Dedifferentiated amniotic fluid mesenchymal stem cell (primary cell): ENCODE results near the gene CLPX.
A peak's percentile ranks its signal among the peaks of the same experiment; 100 is the strongest.
"Not testable (repeated sequence)": the region's sequence is repeated elsewhere in the genome, so short reads cannot be mapped to it uniquely, and the experiment has no call there.

Experiments
- DNase-seq: peaks from one replicate; pipeline ENCODE4 v3.0.0-alpha.2; 2016; ENCODE audit errors: extremely low spot score

CLPX gene

DNA sequence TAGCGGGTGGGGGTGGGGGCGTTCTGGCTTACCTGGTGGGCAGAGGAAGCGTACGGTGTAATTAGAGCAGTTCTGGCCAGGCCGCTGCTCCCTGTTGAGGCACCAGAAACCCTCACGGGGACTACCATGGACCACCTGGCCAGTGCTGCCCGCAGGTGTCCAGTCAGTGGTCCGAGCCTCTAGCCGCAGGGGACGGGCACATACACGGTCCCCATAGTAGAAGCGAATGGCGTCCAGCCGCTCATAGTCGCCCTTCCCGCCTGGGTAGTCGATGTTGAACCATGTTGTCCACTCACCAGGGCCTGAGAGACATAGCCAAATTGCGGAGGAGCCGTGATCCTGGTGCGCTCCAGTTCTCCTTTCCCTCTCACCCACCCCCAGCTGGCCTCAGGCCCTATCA is 21.6 kb upstream of the CLPX start:
- DNase-seq: no peak

DNA sequence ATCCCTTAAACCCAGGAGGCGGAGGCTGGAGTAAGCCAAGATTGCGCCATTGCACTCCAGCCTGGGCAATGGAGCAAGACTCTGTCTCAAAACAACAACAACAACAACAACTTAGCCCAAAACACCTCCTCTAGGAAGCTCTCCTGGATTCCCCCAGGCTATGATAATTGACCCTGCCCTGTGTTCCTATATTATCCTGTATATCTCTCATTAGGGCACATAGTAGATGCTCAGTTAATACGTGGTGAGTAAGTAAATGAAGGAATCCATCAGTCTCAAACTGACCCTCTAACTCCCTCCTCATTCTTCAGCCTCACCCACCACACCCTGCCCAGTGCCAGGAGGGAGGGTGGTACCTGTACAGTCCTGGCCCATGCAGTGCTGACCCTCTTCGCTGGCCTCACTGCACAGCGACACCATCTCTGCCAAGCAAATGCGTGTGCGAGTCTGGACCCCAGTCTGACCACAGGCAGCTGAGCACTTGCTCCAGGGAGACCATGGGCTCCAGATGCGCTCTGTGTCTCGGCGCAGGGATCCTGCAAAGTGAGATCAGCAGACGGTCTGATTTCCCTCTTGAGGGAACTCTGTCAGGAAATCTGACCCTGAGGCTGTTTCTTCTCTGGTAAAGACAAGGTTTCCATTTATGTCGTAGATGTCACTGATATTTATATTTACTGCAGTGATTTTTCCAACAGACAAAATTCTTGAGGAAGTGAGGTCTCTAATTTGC is 20.0 kb upstream of the CLPX start:
- DNase-seq: no peak

DNA sequence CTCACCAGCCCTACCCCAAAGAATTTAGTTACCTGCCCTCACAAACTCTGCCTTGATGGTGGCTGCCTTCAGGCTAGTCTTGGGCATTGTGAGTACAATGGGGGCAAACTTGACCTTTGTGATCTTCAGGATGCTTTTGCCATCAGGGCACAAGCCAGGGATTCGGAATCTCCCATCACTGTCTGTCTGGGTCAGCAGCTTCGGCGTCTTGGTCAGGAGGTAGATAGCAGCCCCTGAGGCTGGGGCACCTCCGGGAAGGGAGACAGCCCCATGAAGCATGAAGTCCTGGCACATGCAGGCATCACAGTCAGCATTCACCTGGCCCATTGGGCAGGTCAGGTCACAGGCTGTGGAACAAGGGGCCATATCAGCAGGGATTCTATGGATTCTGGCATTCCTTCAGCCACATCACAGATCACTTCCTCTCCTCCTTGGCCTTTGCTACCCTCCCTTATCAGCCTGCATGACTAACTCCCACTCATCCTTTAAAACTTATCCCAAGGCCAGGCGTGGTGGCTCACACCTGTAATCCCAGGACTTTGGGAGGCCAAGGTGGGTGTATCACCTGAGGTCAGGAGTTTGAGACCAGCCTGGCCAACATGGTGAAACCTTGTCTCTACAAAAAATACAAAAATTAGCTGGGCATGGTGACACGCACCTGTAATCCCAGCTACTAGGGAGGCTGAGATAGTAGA is 19.2 kb upstream of the CLPX start:
- no peak for DNase-seq

- DNase-seq: no peak
Observed at GRCh38 chr15:65201918-65202317, 16.8 kb upstream of the CLPX start.

DNA sequence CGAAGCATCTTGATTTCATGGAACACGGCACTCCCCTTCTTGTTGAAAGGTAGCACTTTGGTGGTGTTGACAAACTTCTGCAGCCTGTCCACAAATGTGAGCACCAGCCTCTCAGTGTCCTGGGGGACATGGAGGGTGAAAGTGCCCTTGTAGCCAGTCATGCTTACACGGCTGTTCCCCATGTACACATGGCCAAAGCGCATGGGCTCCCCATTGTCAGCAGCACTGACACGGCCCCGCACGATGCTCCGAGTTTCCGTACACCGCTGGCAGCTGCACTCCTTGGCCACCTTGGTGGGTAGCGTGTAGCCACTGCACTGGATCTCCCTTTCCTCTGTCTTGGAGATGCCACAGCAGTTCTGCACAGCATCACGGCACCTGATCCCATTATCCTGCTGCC is 13.4 kb upstream of the CLPX start:
- DNase-seq: no peak

DNA sequence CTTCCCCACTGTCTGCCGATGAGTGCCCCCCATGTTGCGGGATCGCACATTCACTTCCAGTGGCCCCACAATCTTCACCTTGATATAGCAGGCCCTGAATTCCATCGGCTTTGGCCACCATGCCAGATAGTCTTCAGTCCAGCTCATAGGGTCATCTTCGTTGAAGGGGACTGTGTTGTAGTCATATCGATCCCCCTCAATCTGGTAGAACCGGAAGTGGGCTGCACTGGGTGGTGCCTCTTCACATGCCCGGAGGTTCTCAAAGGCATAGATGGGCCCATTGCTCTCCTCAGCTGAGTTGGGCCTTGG is 12.1 kb upstream of the CLPX start:
- DNase-seq: no peak

- no peak for DNase-seq
Observed at GRCh38 chr15:65196637-65197336, 11.6 kb upstream of the CLPX start.

DNA sequence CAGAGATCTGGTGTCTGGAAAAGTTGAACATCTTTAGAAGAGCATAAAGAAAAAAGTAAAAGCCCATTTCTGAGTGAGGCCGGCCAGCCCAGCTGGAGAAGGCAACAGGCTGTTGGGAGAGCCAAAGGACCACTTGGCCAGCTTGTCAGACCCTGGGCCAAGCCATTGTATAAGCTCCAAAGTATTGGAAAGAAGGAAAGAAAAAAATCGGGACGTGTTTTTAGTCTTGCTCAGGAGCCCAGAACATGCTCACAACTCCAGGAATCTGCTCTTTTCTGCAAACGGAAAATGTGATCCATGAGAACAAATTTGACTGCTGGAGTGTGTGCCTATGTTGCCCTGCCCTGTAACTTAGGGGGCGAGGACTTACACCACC is 10.4 kb upstream of the CLPX start:
- no peak for DNase-seq

DNA sequence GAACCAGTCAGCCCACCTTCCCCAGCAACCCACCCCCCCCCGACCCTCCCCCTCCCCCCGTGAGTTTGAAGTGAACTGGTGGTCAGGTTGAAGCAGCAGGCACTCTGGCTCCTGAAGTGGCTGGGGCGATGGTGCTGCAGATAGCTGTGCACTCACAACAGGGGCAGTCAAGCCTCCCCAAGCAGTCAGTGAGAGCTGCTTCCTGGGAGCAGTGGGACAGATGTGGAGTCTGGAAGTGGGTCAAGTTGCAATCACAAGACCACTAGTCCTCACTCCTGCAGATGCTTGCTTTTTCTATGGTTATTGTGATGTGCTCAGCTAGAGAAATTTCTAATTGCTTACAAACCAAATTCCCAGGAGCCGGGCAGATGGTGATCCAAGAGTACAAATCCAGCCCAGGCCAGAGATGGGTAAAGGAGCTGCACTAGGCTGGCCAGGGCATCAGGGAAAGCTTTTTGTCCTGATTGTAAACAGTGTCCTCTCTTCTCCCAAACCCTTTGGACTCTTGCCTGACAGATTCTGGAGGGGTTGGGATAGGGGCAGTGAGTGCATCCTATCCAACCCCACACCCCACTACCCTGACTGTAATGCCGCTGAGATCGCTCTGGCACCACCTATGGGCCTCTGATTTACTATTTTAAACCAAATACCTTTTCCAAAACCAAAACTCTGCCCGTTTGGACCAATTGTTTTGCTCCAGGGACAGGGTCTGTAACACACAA is 9.8 kb upstream of the CLPX start:
- DNase-seq: no peak

DNA sequence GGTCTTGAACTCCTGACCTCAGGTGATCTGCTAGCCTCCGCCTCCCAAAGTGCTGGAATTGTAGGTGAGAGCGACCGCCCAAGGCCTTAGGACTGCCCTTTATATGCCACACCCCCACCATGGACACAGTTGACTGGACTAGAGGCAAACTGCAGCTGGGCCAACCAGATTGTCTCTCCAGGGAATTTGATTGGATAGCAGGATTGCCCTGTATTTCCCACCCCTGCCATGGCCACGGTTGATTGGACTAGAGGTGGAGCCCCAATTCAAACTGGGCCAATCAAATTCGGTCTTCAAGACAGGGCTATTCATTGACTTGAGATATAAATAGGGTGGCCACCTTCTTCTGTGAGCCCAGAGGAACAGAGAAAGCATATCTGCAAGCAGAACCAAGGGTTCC is 6.9 kb upstream of the CLPX start:
- no peak for DNase-seq

GRCh38 chr15:65189102-65189740 is 4.1 kb upstream of the CLPX start:
- no peak for DNase-seq

DNA sequence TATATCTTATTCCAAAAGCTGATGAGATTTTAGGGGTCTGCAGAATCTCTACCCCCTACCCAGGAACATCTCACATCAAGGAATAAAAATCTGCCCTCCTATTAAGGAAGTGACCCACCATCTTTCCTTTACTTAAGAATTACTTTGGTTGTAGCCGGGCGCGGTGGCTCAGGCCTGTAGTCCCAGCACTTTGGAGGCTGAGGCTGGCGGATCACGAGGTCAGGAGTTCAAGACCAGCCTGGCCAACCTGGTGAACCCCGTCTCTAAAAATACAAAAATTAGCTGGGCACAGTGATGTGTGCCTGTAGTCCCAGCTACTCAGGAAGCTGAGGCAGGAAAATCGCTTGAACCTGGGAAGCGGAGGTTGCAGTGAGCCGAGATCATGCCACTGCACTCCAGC is 3.3 kb upstream of the CLPX start:
- not testable (repeated sequence) for DNase-seq

DNA sequence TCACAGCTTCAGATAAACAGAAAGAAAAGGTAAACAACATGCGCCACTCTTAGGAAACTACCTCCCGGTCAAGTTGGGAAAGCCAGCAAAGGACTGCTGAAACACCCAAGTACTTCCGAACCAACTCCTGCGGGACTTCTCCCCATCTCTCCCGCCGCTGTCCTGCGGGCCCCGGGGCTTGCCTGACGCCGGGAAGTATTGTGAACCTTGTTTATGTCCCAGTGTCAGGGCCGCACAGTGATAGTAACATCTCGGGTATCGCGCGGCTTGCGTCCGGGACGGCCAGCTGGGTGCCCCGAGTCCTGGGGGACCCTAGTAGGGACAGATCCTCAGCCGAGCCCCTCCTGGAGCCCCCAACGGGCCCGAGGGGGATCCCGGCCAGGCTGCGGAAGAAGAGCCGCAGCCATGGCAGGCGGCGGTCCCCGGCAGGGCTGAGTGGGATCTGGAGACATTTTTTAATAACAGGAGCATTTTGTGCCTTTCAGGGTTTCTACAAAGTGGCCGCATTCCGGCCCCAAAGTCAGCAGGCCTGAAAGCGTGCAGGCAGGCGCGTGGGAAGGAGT is 756 bp downstream of the CLPX start:
- peak; percentile 53 for DNase-seq

- DNase-seq: no peak
Observed at GRCh38 chr15:65183865-65184159, 1.3 kb downstream of the CLPX start.

GRCh38 chr15:65182538-65182937 is 2.6 kb downstream of the CLPX start:
- DNase-seq: no peak

GRCh38 chr15:65181582-65182353 is 3.4 kb downstream of the CLPX start:
- not testable (repeated sequence) for DNase-seq

DNA sequence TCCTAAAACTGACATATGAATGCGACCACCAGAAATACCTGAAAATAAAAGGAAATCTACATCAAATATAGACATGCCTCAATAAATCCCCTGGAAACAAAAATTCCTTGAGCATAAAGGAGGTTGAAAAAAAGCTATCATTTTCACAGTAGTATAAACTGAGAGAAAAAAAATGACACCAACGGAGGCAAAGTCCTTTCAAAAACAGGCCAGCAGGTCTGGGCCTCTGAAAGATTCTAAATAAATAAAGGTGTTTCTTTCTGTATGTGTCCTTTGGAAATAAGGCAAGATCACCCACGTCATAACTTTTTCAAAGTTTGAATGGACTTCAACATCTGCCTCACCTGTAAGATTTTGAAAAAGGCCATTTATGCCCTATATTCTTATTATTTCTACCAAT is 5.0 kb downstream of the CLPX start:
- no peak for DNase-seq

DNA sequence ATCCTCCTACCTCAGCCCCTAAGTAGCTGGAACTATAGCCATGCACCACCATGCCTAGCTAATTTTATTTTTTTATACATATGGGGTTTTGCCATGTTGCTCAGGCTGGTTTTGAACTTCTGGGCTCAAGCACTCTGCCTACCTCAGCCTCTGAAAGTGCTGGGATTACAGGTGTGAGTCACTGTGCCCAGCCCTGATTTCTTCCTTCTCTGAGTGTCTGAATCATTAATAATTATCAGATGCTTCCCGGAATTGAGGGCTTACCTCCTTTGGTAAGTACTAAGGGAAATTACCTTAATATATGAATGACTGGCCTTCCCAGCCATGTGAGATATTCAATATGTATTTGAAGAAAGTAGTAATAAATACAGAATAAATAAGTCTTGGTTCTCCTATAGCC is 7.2 kb downstream of the CLPX start:
- no peak for DNase-seq

DNA sequence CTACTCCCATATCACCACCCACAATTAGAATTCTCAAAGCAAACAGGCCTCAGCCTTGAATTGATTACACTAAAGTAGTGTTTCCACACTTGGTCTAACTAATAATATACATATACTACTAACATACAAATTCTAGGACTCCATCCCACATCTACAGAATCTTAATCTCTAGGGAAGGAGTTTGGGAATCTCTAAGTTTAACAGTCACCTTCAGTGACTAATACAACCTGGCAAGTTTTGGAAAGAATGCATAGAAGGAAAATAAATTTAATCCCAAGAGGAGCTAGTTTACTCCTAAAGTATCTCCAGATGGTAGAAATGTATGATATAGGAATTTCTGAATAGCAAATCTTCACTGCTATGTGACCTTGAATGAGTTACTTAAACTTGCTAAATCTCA is 9.1 kb downstream of the CLPX start:
- DNase-seq: no peak

- DNase-seq: no peak
Observed at GRCh38 chr15:65175511-65175910, 9.6 kb downstream of the CLPX start.

DNA sequence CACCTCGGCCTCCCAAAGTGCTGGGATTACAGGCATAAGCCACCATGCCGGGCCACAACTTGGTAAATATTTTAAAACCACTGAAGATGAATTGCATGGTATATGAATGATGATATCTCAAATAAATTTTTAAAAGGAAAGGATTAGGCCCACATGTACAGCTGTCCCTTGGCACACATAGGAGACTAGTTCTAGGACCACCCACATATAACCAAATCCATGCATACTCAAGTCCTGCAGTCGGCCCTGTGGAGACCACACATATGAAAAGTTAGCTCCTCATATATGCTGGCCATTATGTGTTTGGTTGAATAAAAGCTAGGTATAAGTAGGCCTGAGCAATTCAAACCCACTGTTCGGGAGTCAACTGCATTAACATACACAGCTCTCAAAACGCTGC is 10.6 kb downstream of the CLPX start:
- DNase-seq: no peak
